ENCODE results near the gene ASH1L. TPM values are rescaled to one million over a fixed set of nuclear protein-coding genes. Genes with fewer than 3 reads are reported as not detected.

Gene ASH1L
- total RNA-seq, 1 donor from 2014 or later = 90.6 TPM

DNA sequence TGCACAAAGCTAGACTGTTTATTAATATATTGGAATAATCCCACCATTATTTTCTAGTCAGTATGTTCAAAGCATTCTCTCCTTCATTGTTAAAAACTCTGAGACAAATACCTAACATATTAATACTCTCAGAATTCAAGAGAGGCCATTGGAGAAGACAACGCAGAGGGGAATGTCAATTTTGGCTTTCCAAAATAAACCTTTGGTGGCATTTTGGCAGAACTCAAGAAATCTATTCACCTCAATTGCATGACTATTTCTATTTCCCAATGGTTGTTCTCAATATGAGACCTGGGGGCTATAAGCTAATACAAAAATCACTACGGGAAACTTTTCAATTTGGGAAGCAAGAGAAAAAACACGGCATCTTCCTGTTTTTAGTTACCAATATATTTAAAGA is 183.4 kb downstream of the ASH1L start:
- Mint-ChIP-seq H3K36me3 (ENCODE audit: low read depth) (peaks cover 67% of the 10 kb centered on the region), H3K4me3 (no peak overlapping the region), H3K9me3 (no peaks in the 10 kb centered on the region), H3K27ac (no peak overlapping the region), H3K27me3 (no peaks in the 10 kb centered on the region), H3K4me1 (peaks cover 5% of the 10 kb centered on the region)
- ATAC-seq (ENCODE audit: low read depth) (no peak), DNase-seq (no peak)
- intact Hi-C loops (cut with micrococcal nuclease) = no loop called here
- ChIA-PET POLR2A (no interaction called here), CTCF (no interaction called here)
- no peak for TF ChIP-seq CTCF (IDR thresholded peaks at IDR 0.05)

DNA sequence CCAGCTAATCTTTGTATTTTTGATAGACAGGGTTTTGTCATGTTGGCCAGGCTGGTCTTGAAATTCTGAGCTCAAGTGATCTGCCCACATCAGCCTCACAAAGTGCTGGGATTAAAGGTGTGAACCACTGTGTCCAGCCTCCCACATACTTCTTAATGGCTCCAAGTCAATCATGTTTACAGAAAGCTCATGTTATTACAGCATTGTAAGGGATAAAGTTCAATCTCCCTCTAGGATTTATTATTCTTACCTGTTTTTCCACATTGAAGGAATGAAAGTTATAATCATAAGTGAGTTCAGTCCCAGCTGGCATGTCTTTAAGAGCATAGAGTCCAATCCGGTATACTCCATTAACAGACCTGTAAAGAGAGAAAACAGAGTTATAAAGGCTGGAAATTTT is 202.6 kb downstream of the ASH1L start:
- H3K4me1 Mint-ChIP-seq = no peaks in the 10 kb centered on the region
- no peak for ATAC-seq (ENCODE audit: low read depth)
- TF ChIP-seq CTCF (IDR thresholded peaks at IDR 0.05) = no peak
- peaks cover 52% of the 10 kb centered on the region for H3K36me3 Mint-ChIP-seq (ENCODE audit: low read depth)
- no peak overlapping the region for H3K27ac Mint-ChIP-seq
- ChIA-PET CTCF (interaction anchor here (1.5 kb wide), 1 partner anchor 144 kb away, joined by 3 read pairs; no protein-coding TSS in a partner anchor), POLR2A (no interaction called here)
- no peak overlapping the region for H3K4me3 Mint-ChIP-seq
- intact Hi-C loops (cut with micrococcal nuclease) = no loop called here
- no peaks in the 10 kb centered on the region for H3K27me3 Mint-ChIP-seq
- no peaks in the 10 kb centered on the region for H3K9me3 Mint-ChIP-seq
- DNase-seq = no peak

GRCh38 chr1:155352631-155353030 is 210.0 kb downstream of the ASH1L start:
- DNase-seq = no peak
- no peak for TF ChIP-seq CTCF (IDR thresholded peaks at IDR 0.05)
- intact Hi-C loops (cut with micrococcal nuclease) = loop anchor here (10.0 kb wide), 1 partner anchor 242 kb away; no protein-coding TSS in a partner anchor
- H3K36me3 Mint-ChIP-seq (ENCODE audit: low read depth) = peaks cover 73% of the 10 kb centered on the region
- no peaks in the 10 kb centered on the region for H3K27me3 Mint-ChIP-seq
- ChIA-PET POLR2A (no interaction called here), CTCF (interaction anchor here (0.8 kb wide), 1 partner anchor 9 kb away, joined by 3 read pairs; no protein-coding TSS in a partner anchor)
- H3K27ac Mint-ChIP-seq = no peak overlapping the region
- H3K4me1 Mint-ChIP-seq = no peaks in the 10 kb centered on the region
- no peaks in the 10 kb centered on the region for H3K9me3 Mint-ChIP-seq
- H3K4me3 Mint-ChIP-seq = no peak overlapping the region
- ATAC-seq (ENCODE audit: low read depth) = no peak

GRCh38 chr1:155342842-155343241 is 219.8 kb downstream of the ASH1L start:
- Mint-ChIP-seq H3K36me3 (ENCODE audit: low read depth) (peaks cover 85% of the 10 kb centered on the region), H3K4me3 (no peak overlapping the region)

DNA sequence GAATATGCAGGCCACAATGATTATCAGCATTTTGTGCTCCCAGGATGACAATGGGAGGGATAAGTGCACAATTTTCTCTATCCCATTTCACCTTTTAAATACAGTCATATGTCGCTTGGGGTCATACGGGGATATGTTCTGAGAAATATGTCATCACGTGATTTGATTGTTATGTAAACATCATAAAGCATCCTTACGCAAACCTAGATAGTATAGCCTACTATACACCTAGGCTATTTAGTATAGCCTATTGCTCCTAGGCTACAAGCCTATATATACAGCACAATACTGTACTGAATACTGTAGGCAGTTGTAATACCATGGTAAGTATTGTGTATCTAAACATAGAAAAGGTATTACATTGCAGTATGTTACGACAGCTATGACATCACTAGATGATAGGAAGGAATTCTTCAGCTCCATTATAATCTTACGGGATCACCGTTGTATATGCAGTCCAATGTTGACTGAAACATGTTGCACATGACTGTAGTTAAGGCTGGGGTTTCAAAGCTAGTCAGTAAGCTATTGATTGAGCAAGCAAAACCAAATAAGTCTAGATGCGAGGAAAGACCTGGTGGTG is 223.0 kb downstream of the ASH1L start:
- DNase-seq = no peak
- intact Hi-C loops (cut with micrococcal nuclease) = no loop called here
- TF ChIP-seq CTCF (IDR thresholded peaks at IDR 0.05) = no peak
- Mint-ChIP-seq H3K9me3 (no peaks in the 10 kb centered on the region), H3K4me1 (no peaks in the 10 kb centered on the region), H3K27ac (no peak overlapping the region), H3K27me3 (no peaks in the 10 kb centered on the region), H3K4me3 (no peak overlapping the region), H3K36me3 (ENCODE audit: low read depth) (peaks cover 86% of the 10 kb centered on the region)
- no peak for ATAC-seq (ENCODE audit: low read depth)
- CTCF ChIA-PET = no interaction called here
- POLR2A ChIA-PET = no interaction called here

More at GRCh38 chr1:155342842-155343241, 219.8 kb downstream of the ASH1L start:
- ChIA-PET CTCF (interaction anchor here (1.5 kb wide), 1 partner anchor 8 kb away, joined by 3 read pairs; no protein-coding TSS in a partner anchor), POLR2A (no interaction called here)
- Mint-ChIP-seq H3K27ac (no peak overlapping the region), H3K9me3 (no peaks in the 10 kb centered on the region), H3K27me3 (no peaks in the 10 kb centered on the region), H3K4me1 (no peaks in the 10 kb centered on the region)
- ATAC-seq (ENCODE audit: low read depth) (no peak), DNase-seq (no peak)
- TF ChIP-seq CTCF (IDR thresholded peaks at IDR 0.05) = no peak
- intact Hi-C loops (cut with micrococcal nuclease) = no loop called here
